ENCODE results near the gene GMEB2.

Gene GMEB2

GRCh38 chr20:63592661-63593060, 34.2 kb downstream of the GMEB2 start:
- no peak overlapping the region for H3K27ac ChIP-seq
- no peak for DNase-seq (ENCODE audit: low read depth, low spot score)

- H3K27ac ChIP-seq, result no peak overlapping the region
- no peak for DNase-seq (ENCODE audit: low read depth, low spot score)
These were observed 35.0 kb downstream of the GMEB2 start for GRCh38 chr20:63591786-63592355.

GRCh38 chr20:63591147-63591533, 35.8 kb downstream of the GMEB2 start:
- no peak overlapping the region for H3K27ac ChIP-seq
- no peak for DNase-seq (ENCODE audit: low read depth, low spot score)

GRCh38 chr20:63590218-63591146, 36.4 kb downstream of the GMEB2 start:
- H3K27ac ChIP-seq, result no peak overlapping the region
- DNase-seq (ENCODE audit: low read depth, low spot score), result no peak

- no peak for DNase-seq (ENCODE audit: low read depth, low spot score)
- H3K27ac ChIP-seq, result no peak overlapping the region
These were observed 37.4 kb downstream of the GMEB2 start for GRCh38 chr20:63589261-63590217.

GRCh38 chr20:63588641-63589041, 38.3 kb downstream of the GMEB2 start:
- no peak for DNase-seq (ENCODE audit: low read depth, low spot score)
- H3K27ac ChIP-seq, result no peak overlapping the region

- no peak overlapping the region for H3K27ac ChIP-seq
- DNase-seq (ENCODE audit: low read depth, low spot score), result no peak
These were observed 38.9 kb downstream of the GMEB2 start for GRCh38 chr20:63587776-63588591.

- DNase-seq (ENCODE audit: low read depth, low spot score), result no peak
- no peak overlapping the region for H3K27ac ChIP-seq
These were observed 39.6 kb downstream of the GMEB2 start for GRCh38 chr20:63587256-63587655.

GRCh38 chr20:63586797-63587196, 40.1 kb downstream of the GMEB2 start:
- no peak for DNase-seq (ENCODE audit: low read depth, low spot score)
- H3K27ac ChIP-seq, result no peak overlapping the region

- no peak for DNase-seq (ENCODE audit: low read depth, low spot score)
- H3K27ac ChIP-seq, result no peak overlapping the region
These were observed 41.0 kb downstream of the GMEB2 start for GRCh38 chr20:63585616-63586565.

- no peak for DNase-seq (ENCODE audit: low read depth, low spot score)
- no peak overlapping the region for H3K27ac ChIP-seq
These were observed 44.4 kb downstream of the GMEB2 start for GRCh38 chr20:63582382-63583063.

GRCh38 chr20:63580796-63581461, 46.0 kb downstream of the GMEB2 start:
- peak; percentile 51 for DNase-seq (ENCODE audit: low read depth, low spot score)
- no peak overlapping the region for H3K27ac ChIP-seq

GRCh38 chr20:63579017-63579694, 47.7 kb downstream of the GMEB2 start:
- H3K27ac ChIP-seq, result no peak overlapping the region
- no peak for DNase-seq (ENCODE audit: low read depth, low spot score)

- DNase-seq (ENCODE audit: low read depth, low spot score), result no peak
- H3K27ac ChIP-seq, result no peak overlapping the region
These were observed 48.5 kb downstream of the GMEB2 start for GRCh38 chr20:63578224-63579016.

GRCh38 chr20:63577317-63577894, 49.5 kb downstream of the GMEB2 start:
- H3K27ac ChIP-seq, result no peak overlapping the region
- no peak for DNase-seq (ENCODE audit: low read depth, low spot score)

- DNase-seq (ENCODE audit: low read depth, low spot score), result no peak
- H3K27ac ChIP-seq, result no peak overlapping the region
These were observed 50.6 kb downstream of the GMEB2 start for GRCh38 chr20:63576311-63576710.
